Posterior vena cava (tissue), 2 donors: ENCODE measurements around the gene RIMS4. TPM values are rescaled to one million over a fixed set of nuclear protein-coding genes. Genes with fewer than 3 reads are reported as not detected.

ENCODE experiments used
- DNase-seq: peaks from one replicate; pipeline ENCODE4 v3.0.0-alpha.2; 2020; ENCODE audit warnings: low spot score
- intact Hi-C, 2 donors: fragments of 100-400 bp; cut with DNase I; formaldehyde crosslinking; loops; one replicate each; pipeline versions ENCODE4 v1.14.1 to v1.14.2; 2022 to 2023
- total RNA-seq, 2 donors: library from RNA; stranded (reverse); fragmentation: NEBNext Ultra II Directional; extraction: Animal tissue kit (Norgen Biotek cat#: 25700); gene quantifications; one replicate each; pipeline ENCODE4 v1.2.1, GENCODE V29; 2021
- donor health status: DM: yes; HTN: yes; CAD: no.
- donor health status: DM: yes; HTN: yes; CAD: no.

RIMS4 gene
- total RNA-seq, 2 donors from 2014 or later = 5.6 to 6.6 TPM

- intact Hi-C loops = no loop called here
- peak; percentile 96 for DNase-seq
These were observed 95.4 kb downstream of the RIMS4 start, which contains the start of gene CCN5 for GRCh38 chr20:44714701-44715498. CCN5 (plus strand) TSS chr20:44715369; CDS start chr20:44715391, 22 bp downstream.

GRCh38 chr20:44714102-44714700 is 96.1 kb downstream of the RIMS4 start:
- DNase-seq = peak; percentile 73
- intact Hi-C loops = no loop called here

GRCh38 chr20:44711237-44711636 is 99.1 kb downstream of the RIMS4 start:
- intact Hi-C loops = no loop called here
- DNase-seq = peak; percentile 69

GRCh38 chr20:44709797-44710196 is 100.5 kb downstream of the RIMS4 start:
- peak; percentile 53 for DNase-seq
- intact Hi-C loops = no loop called here

GRCh38 chr20:44709380-44709779 is 101.0 kb downstream of the RIMS4 start:
- DNase-seq = no peak
- intact Hi-C loops = no loop called here

GRCh38 chr20:44707018-44707579 is 103.2 kb downstream of the RIMS4 start:
- no peak for DNase-seq
- intact Hi-C loops = no loop called here

GRCh38 chr20:44706301-44707017 is 103.9 kb downstream of the RIMS4 start:
- intact Hi-C loops = no loop called here
- DNase-seq = peak; percentile 88

GRCh38 chr20:44705364-44706094 is 104.8 kb downstream of the RIMS4 start:
- DNase-seq = no peak
- intact Hi-C loops = no loop called here

- intact Hi-C loops = no loop called here
- DNase-seq = peak; percentile 71
These were observed 105.8 kb downstream of the RIMS4 start for GRCh38 chr20:44704551-44704971.

- DNase-seq = peak; percentile 74
These were observed 106.3 kb downstream of the RIMS4 start for GRCh38 chr20:44703956-44704488.

GRCh38 chr20:44703183-44703925 is 107.0 kb downstream of the RIMS4 start:
- DNase-seq = no peak
- intact Hi-C loops = no loop called here

More at GRCh38 chr20:44703956-44704488, 106.3 kb downstream of the RIMS4 start:
- intact Hi-C loops = no loop called here

GRCh38 chr20:44702776-44703175 is 107.6 kb downstream of the RIMS4 start:
- DNase-seq = peak; percentile 96
- intact Hi-C loops = no loop called here

GRCh38 chr20:44701858-44702256 is 108.5 kb downstream of the RIMS4 start:
- intact Hi-C loops = no loop called here
- no peak for DNase-seq

Other genes starting within 250 kb of the RIMS4 start
- gene PKIG, start 228.0 kb downstream of the RIMS4 start, total RNA-seq = 100 to 1,000 TPM; 125 to 246 TPM
- 10 to 100 TPM; 11.0 to 17.7 TPM for gene ADA, start 158.8 kb downstream of the RIMS4 start, total RNA-seq
- 100 to 1,000 TPM; 210 to 342 TPM for gene CCN5, start 95.2 kb downstream of the RIMS4 start, total RNA-seq
- 1 to 10 TPM; 4.1 to 4.5 TPM for gene KCNK15, start 64.7 kb downstream of the RIMS4 start, total RNA-seq
- 100 to 1,000 TPM; 165 to 179 TPM for gene YWHAB, start 75.2 kb upstream of the RIMS4 start, total RNA-seq
- gene PABPC1L, start 99.5 kb upstream of the RIMS4 start, total RNA-seq = 1 to 10 TPM; 5.9 to 9.9 TPM
- gene TOMM34, start 149.9 kb upstream of the RIMS4 start, total RNA-seq = 10 to 100 TPM in 1 of 2 donors, 1 to 10 TPM in 1; 7.3 to 12.3 TPM
- gene STK4, start 156.0 kb upstream of the RIMS4 start, total RNA-seq = 10 to 100 TPM; 29.0 to 30.1 TPM